Gastroesophageal sphincter (tissue), 4 donors: ENCODE data around the gene TOP3A. TPM values are rescaled to one million over a fixed set of nuclear protein-coding genes. Genes with fewer than 3 reads are reported as not detected.

Source experiments
- ATAC-seq: fragments of 150-250 bp; one replicate; pipeline ENCODE4 v1.9.1; 2016; ENCODE audit warnings: mild to moderate bottlenecking, moderate library complexity
- H3K27ac ChIP-seq, 4 donors: fragments of 200-600 bp; sonication (generic) in 3 of 4; 1 replicate in 3 of 4; 2 replicates in 1 of 4; pipeline ENCODE4 v1.5.1; 2016 to 2019
- H3K27me3 ChIP-seq: fragments of 200-600 bp; sonication (generic); one replicate; pipeline ENCODE4 v1.5.1; 2019
- H3K36me3 ChIP-seq, 2 donors: fragments of 200-600 bp; sonication (generic); one replicate each; pipeline ENCODE4 v1.5.1; 2019; ENCODE audit warnings: control low read depth in 1 of 2
- H3K4me1 ChIP-seq, 3 donors: fragments of 200-600 bp; sonication (generic); 1 replicate in 2 of 3; 2 replicates in 1 of 3; pipeline ENCODE4 v1.5.1; 2016 to 2019; ENCODE audit warnings: control low read depth in 2 of 3
- H3K4me3 ChIP-seq, 2 donors: fragments of 200-600 bp; sonication (generic); one replicate each; pipeline ENCODE4 v1.5.1; 2019; ENCODE audit warnings: mild to moderate bottlenecking in 1 of 2, moderate library complexity in 1 of 2
- H3K9me3 ChIP-seq, 3 donors: fragments of 200-600 bp; sonication (generic); one replicate each; pipeline ENCODE4 v1.5.1; 2017 to 2019; ENCODE audit warnings: control low read depth in 2 of 3
- CTCF ChIP-seq, 4 experiments: fragments of 200-600 bp in 2 of 4; fragments of 450-650 bp in 2 of 4; sonication (generic) in 1 of 4; IDR thresholded peaks; one replicate each; pipeline ENCODE4 v1.5.1; 2017 to 2019; ENCODE audit warnings: antibody characterized with exemption in 4 of 4, mild to moderate bottlenecking in 2 of 4, moderate library complexity in 2 of 4
- EP300 ChIP-seq: sonication (generic); formaldehyde crosslinking; IDR thresholded peaks from one replicate; pipeline ENCODE4 v1.6.1; 2017; ENCODE audit warnings: antibody characterized with exemption, mild to moderate bottlenecking
- POLR2A ChIP-seq, 2 donors: fragments of 450-650 bp; IDR thresholded peaks; one replicate each; pipeline ENCODE4 v1.6.1; 2017; ENCODE audit warnings: antibody characterized with exemption in 2 of 2, mild to moderate bottlenecking in 2 of 2, moderate library complexity in 1 of 2
- POLR2AphosphoS5 ChIP-seq: sonication (generic); formaldehyde crosslinking; IDR thresholded peaks from one replicate; pipeline ENCODE4 v1.6.1; 2017; ENCODE audit warnings: antibody characterized with exemption
- WGBS, 2 donors: methylation state at CpG; one replicate each; pipeline ENCODE4 v1.1.5; 2018; ENCODE audit warnings: low coverage in 1 of 2; 5-methylcytosine and 5-hydroxymethylcytosine counted together
- total RNA-seq, 4 donors: library from RNA; depleted of rRNA; stranded (reverse); fragments of >200 nt; gene quantifications; one replicate each; pipeline ENCODE4 v1.1.0, GENCODE V29; 2016

Gene TOP3A
- total RNA-seq, 4 donors from 2014 or later = 19.6 to 49.7 (median 26.8) TPM

- ATAC-seq = no peak
- H3K4me1 ChIP-seq = peaks cover 0 to 30% (median 14%) of the 10 kb centered on the region in 3 donors
- peaks cover 0 to 100% of the 10 kb centered on the region in 2 donors for H3K36me3 ChIP-seq
- H3K9me3 ChIP-seq = no peaks in the 10 kb centered on the region
- no peak for TF ChIP-seq CTCF (IDR thresholded peaks at IDR 0.05)
- no peak for TF ChIP-seq POLR2AphosphoS5
- TF ChIP-seq POLR2A (IDR thresholded peaks at IDR 0.05) = no peak
- no peak for TF ChIP-seq EP300
- H3K27me3 ChIP-seq = no peaks in the 10 kb centered on the region
- no peak overlapping the region for H3K27ac ChIP-seq
- H3K4me3 ChIP-seq = no peak overlapping the region
- 75 to 92% methylated on average over 5 to 9 of the region's 27 CpGs for WGBS, 2 donors
Observed at GRCh38 chr17:18324140-18325050, 9.6 kb upstream of the TOP3A start.

- 88% methylated on average over 3 of the region's 16 CpGs; no CpG with 5 or more reads in 1 of the 2 donors for WGBS, 2 donors
- H3K9me3 ChIP-seq = no peaks in the 10 kb centered on the region
- peaks cover 0 to 38% (median 22%) of the 10 kb centered on the region in 3 donors for H3K4me1 ChIP-seq
- TF ChIP-seq CTCF (IDR thresholded peaks at IDR 0.05) (no peak), POLR2AphosphoS5 (no peak), POLR2A (IDR thresholded peaks at IDR 0.05) (no peak), EP300 (no peak)
- ATAC-seq = no peak
- peaks cover 0 to 100% of the 10 kb centered on the region in 2 donors for H3K36me3 ChIP-seq
- no peak overlapping the region for H3K4me3 ChIP-seq
- no peaks in the 10 kb centered on the region for H3K27me3 ChIP-seq
- H3K27ac ChIP-seq = no peak overlapping the region
Observed at GRCh38 chr17:18323507-18324139, 8.8 kb upstream of the TOP3A start.

GRCh38 chr17:18323007-18323406, 8.2 kb upstream of the TOP3A start:
- H3K4me3 ChIP-seq = no peak overlapping the region
- no peaks in the 10 kb centered on the region for H3K27me3 ChIP-seq
- H3K9me3 ChIP-seq = no peaks in the 10 kb centered on the region
- H3K36me3 ChIP-seq = peaks cover 0 to 100% of the 10 kb centered on the region in 2 donors
- 20 to 100% methylated on average over 1 of the region's 3 CpGs for WGBS, 2 donors
- H3K4me1 ChIP-seq = peaks cover under 1 to 44% (median 28%) of the 10 kb centered on the region in 3 donors
- no peak overlapping the region for H3K27ac ChIP-seq
- ATAC-seq = no peak
- TF ChIP-seq POLR2A (IDR thresholded peaks at IDR 0.05) (no peak), CTCF (IDR thresholded peaks at IDR 0.05) (no peak), POLR2AphosphoS5 (no peak)

GRCh38 chr17:18322522-18322921, 7.7 kb upstream of the TOP3A start:
- Histone ChIP-seq H3K36me3 (peaks cover 0 to 100% of the 10 kb centered on the region in 2 donors), H3K9me3 (no peaks in the 10 kb centered on the region), H3K4me3 (no peak overlapping the region), H3K27me3 (no peaks in the 10 kb centered on the region), H3K27ac (no peak overlapping the region), H3K4me1 (peaks cover 4 to 49% (median 33%) of the 10 kb centered on the region in 3 donors)
- ATAC-seq = no peak
- TF ChIP-seq EP300 (no peak), CTCF (IDR thresholded peaks at IDR 0.05) (no peak), POLR2A (IDR thresholded peaks at IDR 0.05) (no peak), POLR2AphosphoS5 (no peak)
- WGBS, 2 donors = 100% methylated on average over 4 of the region's 12 CpGs; no CpG with 5 or more reads in 1 of the 2 donors
